H9 (cell line): Measurements from ENCODE around the gene SLC30A3. TPM values are rescaled to one million over a fixed set of nuclear protein-coding genes. Genes with fewer than 3 reads are reported as not detected.

Experiments
- DNase-seq: peaks from one replicate; pipeline ENCODE4 v3.0.0-alpha.2; 2017
- H2AFZ ChIP-seq: one replicate; pipeline ENCODE4 v1.6.1; 2013; ENCODE audit warnings: mild to moderate bottlenecking, low read length, control low read depth, moderate library complexity
- H2AK5ac ChIP-seq: 2 replicates; pipeline ENCODE4 v1.6.1; 2013; ENCODE audit warnings: low read length, control low read depth, mixed read lengths; ENCODE audit not compliant: insufficient read length
- H2BK120ac ChIP-seq: one replicate; pipeline ENCODE4 v1.6.1; 2013; ENCODE audit warnings: low read depth, mild to moderate bottlenecking, low read length, control low read depth, inconsistent platforms; ENCODE audit not compliant: poor library complexity, severe bottlenecking
- H2BK12ac ChIP-seq: 2 replicates; pipeline ENCODE4 v1.6.1; 2013; ENCODE audit warnings: low read length, control low read depth, mixed read lengths, low read depth; ENCODE audit not compliant: insufficient read length
- H2BK15ac ChIP-seq: 2 replicates; pipeline ENCODE4 v1.6.1; 2013; ENCODE audit warnings: low read depth, low read length, control low read depth
- H2BK20ac ChIP-seq: one replicate; pipeline ENCODE4 v1.6.1; 2013; ENCODE audit warnings: low read depth, mild to moderate bottlenecking, low read length, control low read depth, inconsistent platforms; ENCODE audit not compliant: poor library complexity, severe bottlenecking
- H2BK5ac ChIP-seq: 2 replicates; pipeline ENCODE4 v1.6.1; 2013; ENCODE audit warnings: low read length, control low read depth, mixed read lengths; ENCODE audit not compliant: insufficient read length
- H3K14ac ChIP-seq: 2 replicates; pipeline ENCODE4 v1.6.1; 2013; ENCODE audit warnings: low read length, control low read depth; ENCODE audit not compliant: insufficient read depth
- H3K18ac ChIP-seq: 2 replicates; pipeline ENCODE4 v1.6.1; 2013; ENCODE audit warnings: low read depth, mild to moderate bottlenecking, mixed read lengths, low read length, control low read depth; ENCODE audit not compliant: insufficient read length
- H3K23ac ChIP-seq: 2 replicates; pipeline ENCODE4 v1.6.1; 2013; ENCODE audit warnings: low read length, control low read depth, mixed read lengths, low read depth; ENCODE audit not compliant: insufficient read length
- H3K23me2 ChIP-seq: 2 replicates; pipeline ENCODE4 v1.6.1; 2013; ENCODE audit warnings: low read depth, mild to moderate bottlenecking, mixed read lengths, low read length, control low read depth; ENCODE audit not compliant: insufficient read length, poor library complexity, severe bottlenecking
- H3K27ac ChIP-seq: 2 replicates; pipeline ENCODE4 v1.5.1; 2013; ENCODE audit warnings: low read length, control low read depth, mixed read lengths, low read depth; ENCODE audit not compliant: insufficient read length
- H3K27me3 ChIP-seq: 2 replicates; pipeline ENCODE4 v1.6.1; 2013; ENCODE audit warnings: low read length, control low read depth, inconsistent platforms; ENCODE audit not compliant: insufficient read depth
- H3K4ac ChIP-seq: 2 replicates; pipeline ENCODE4 v1.6.1; 2013; ENCODE audit warnings: low read depth, mild to moderate bottlenecking, control low read depth, inconsistent platforms, low read length, moderate library complexity
- H3K4me1 ChIP-seq: 2 replicates; pipeline ENCODE4 v1.6.1; 2013; ENCODE audit warnings: low read length, control low read depth, inconsistent platforms; ENCODE audit not compliant: insufficient read depth
- H3K4me2 ChIP-seq: 2 replicates; pipeline ENCODE4 v1.6.1; 2013; ENCODE audit warnings: low read length, control low read depth, mixed read lengths; ENCODE audit not compliant: insufficient read length, insufficient read depth
- H3K56ac ChIP-seq: 2 replicates; pipeline ENCODE4 v1.6.1; 2013; ENCODE audit warnings: low read depth, mild to moderate bottlenecking, mixed read lengths, low read length, control low read depth; ENCODE audit not compliant: insufficient read length
- H3K79me1 ChIP-seq: 2 replicates; pipeline ENCODE4 v1.6.1; 2013; ENCODE audit warnings: low read depth, mild to moderate bottlenecking, moderate library complexity, low read length, control low read depth, inconsistent platforms; ENCODE audit not compliant: insufficient read depth, poor library complexity, severe bottlenecking
- H3K79me2 ChIP-seq: 2 replicates; pipeline ENCODE4 v1.6.1; 2013; ENCODE audit warnings: low read length, control low read depth, inconsistent platforms; ENCODE audit not compliant: insufficient read depth
- H3K9ac ChIP-seq: 2 replicates; pipeline ENCODE4 v1.6.1; 2013; ENCODE audit warnings: low read length, control low read depth, mixed read lengths; ENCODE audit not compliant: insufficient read length; ENCODE audit errors: extremely low read depth
- H3K9me3 ChIP-seq: one replicate; pipeline ENCODE4 v1.6.1; 2013; ENCODE audit warnings: low read depth, low read length, inconsistent platforms; ENCODE audit not compliant: control insufficient read depth
- H3T11ph ChIP-seq: one replicate; pipeline ENCODE4 v1.6.1; 2013; ENCODE audit warnings: mild to moderate bottlenecking, low read length, control low read depth, inconsistent platforms
- H4K20me1 ChIP-seq: one replicate; pipeline ENCODE4 v1.6.1; 2013; ENCODE audit not compliant: control insufficient read depth, insufficient read length, insufficient read depth
- H4K5ac ChIP-seq: 2 replicates; pipeline ENCODE4 v1.6.1; 2013; ENCODE audit warnings: low read depth, mild to moderate bottlenecking, mixed read lengths, low read length, control low read depth; ENCODE audit not compliant: insufficient read length
- H4K8ac ChIP-seq: replicated peaks from 2 replicates; pipeline ENCODE4 v1.6.1; 2013; ENCODE audit warnings: low read length, control low read depth, mixed read lengths, low read depth; ENCODE audit not compliant: insufficient read length
- H4K91ac ChIP-seq: 2 replicates; pipeline ENCODE4 v1.6.1; 2013; ENCODE audit warnings: low read depth, mild to moderate bottlenecking, moderate library complexity, mixed read lengths, low read length, control low read depth; ENCODE audit not compliant: insufficient read length
- H3K27ac Mint-ChIP-seq, 3 experiments: 2 replicates in 2 of 3; 3 replicates in 1 of 3; pipeline ENCODE4 v1.8.0; 2020 to 2021; ENCODE audit warnings: mixed read lengths in 3 of 3, mild to moderate bottlenecking in 1 of 3, moderate library complexity in 1 of 3
- H3K27me3 Mint-ChIP-seq: 2 replicates; pipeline ENCODE4 v1.8.0; 2021; ENCODE audit warnings: low read depth, mild to moderate bottlenecking, moderate library complexity, mixed read lengths
- H3K36me3 Mint-ChIP-seq, 3 experiments: 2 replicates in 2 of 3; 3 replicates in 1 of 3; pipeline ENCODE4 v1.8.0; 2020 to 2021; ENCODE audit warnings: low read depth in 3 of 3, mixed read lengths in 3 of 3; ENCODE audit not compliant: insufficient read depth in 1 of 3
- H3K4me1 Mint-ChIP-seq, 2 experiments: 2 replicates each; pipeline ENCODE4 v1.8.0; 2020; ENCODE audit warnings: mixed read lengths in 2 of 2
- H3K4me3 Mint-ChIP-seq, 2 experiments: 2 replicates in 1 of 2; 3 replicates in 1 of 2; pipeline ENCODE4 v1.8.0; 2020 to 2021; ENCODE audit warnings: mild to moderate bottlenecking in 2 of 2, mixed read lengths in 2 of 2, moderate library complexity in 1 of 2
- H3K9me3 Mint-ChIP-seq, 2 experiments: 2 replicates in 1 of 2; 3 replicates in 1 of 2; pipeline ENCODE4 v1.8.0; 2020; ENCODE audit warnings: mild to moderate bottlenecking in 2 of 2, mixed read lengths in 2 of 2, moderate library complexity in 1 of 2
- CTCF ChIP-seq: fragments of 200-600 bp; sonication (generic); conservative IDR thresholded peaks from 3 replicates; pipeline ENCODE4 v1.8.0; 2021; ENCODE audit warnings: antibody characterized with exemption, mild to moderate bottlenecking
- WGBS: extraction: QIAGEN DNeasy Blood & Tissue Kit; methylation state at CpG from one replicate; pipeline ENCODE4 v1.1.7; 2013; ENCODE audit warnings: missing lambda C conversion rate, low lambda C conversion rate, mixed read lengths; ENCODE audit not compliant: insufficient read length; ENCODE audit errors: extremely low coverage; 5-methylcytosine and 5-hydroxymethylcytosine counted together
- total RNA-seq: library from RNA; stranded (reverse); gene quantifications from 2 replicates; pipeline ENCODE4 v1.2.1, GENCODE V29; 2021

The SLC30A3 gene
- total RNA-seq, 1 experiment from 2014 or later = 2.5 TPM

- peaks cover 12 to 15% of the 10 kb centered on the region in 2 experiments for H3K4me1 Mint-ChIP-seq
- DNase-seq = no peak
- Histone ChIP-seq H3K79me1 (no peaks in the 10 kb centered on the region), H3K18ac (no peak overlapping the region), H2AFZ (no peak overlapping the region), H4K5ac (no peak overlapping the region), H4K8ac (no peak overlapping the region), H2BK15ac (no peak overlapping the region), H3K9me3 (no peaks in the 10 kb centered on the region), H2BK20ac (no peak overlapping the region), H3K56ac (no peak overlapping the region), H4K91ac (no peak overlapping the region), H3K27ac (no peak overlapping the region), H3K4me2 (no peak overlapping the region), H3K23ac (no peak overlapping the region), H3K27me3 (no peaks in the 10 kb centered on the region), H4K20me1 (no peaks in the 10 kb centered on the region), H3K4me1 (peaks cover 4% of the 10 kb centered on the region; the same call in 1 of the 2 replicates), H2AK5ac (no peak overlapping the region), H2BK5ac (no peak overlapping the region), H2BK120ac (no peak overlapping the region), H3K14ac (no peak overlapping the region), H3K23me2 (peaks cover 6% of the 10 kb centered on the region), H3T11ph (no peak overlapping the region), H3K4ac (no peak overlapping the region), H3K9ac (no peak overlapping the region), H2BK12ac (no peak overlapping the region), H3K79me2 (peaks cover 12% of the 10 kb centered on the region; the same call in 1 of the 2 replicates)
- H3K27me3 Mint-ChIP-seq = no peaks in the 10 kb centered on the region
- no peak overlapping the region; a peak in 1 of 7 replicates for H3K27ac Mint-ChIP-seq
- WGBS = no CpG with 5 or more reads among the region's 5 CpGs
- H3K9me3 Mint-ChIP-seq = peaks cover 0 to 1% of the 10 kb centered on the region in 2 experiments; a peak in 1 of 5 replicates
- H3K4me3 Mint-ChIP-seq = no peak overlapping the region; a peak in 1 of 5 replicates
- no peak for TF ChIP-seq CTCF
- H3K36me3 Mint-ChIP-seq = peaks cover 67 to 95% (median 90%) of the 10 kb centered on the region in 3 experiments
Measured at GRCh38 chr2:27222407-27222806, 40.4 kb downstream of the SLC30A3 start.
